BJ (cell line): ENCODE data around the gene DUSP11. TPM values are rescaled to one million over a fixed set of nuclear protein-coding genes. Genes with fewer than 3 reads are reported as not detected.

Experiments used
- CTCF ChIA-PET: fragments of 350-600 bp; formaldehyde crosslinking; extraction: SDS; loops from one replicate; lab custom pipeline; 2021; ENCODE audit warnings: antibody characterized with exemption, inconsistent platforms; lab: Yijun Ruan, JAX
- POLR2A ChIA-PET: fragments of 300-600 bp; sonication (Branson Sonifier 250); formaldehyde crosslinking; extraction: SDS; loops from one replicate; lab custom pipeline; 2021; ENCODE audit warnings: antibody characterized with exemption; lab: Charles Lee
- DNase-seq: peaks from one replicate; pipeline ENCODE4 v3.0.0-alpha.2; 2011; ENCODE audit warnings: low read depth
- H3K27me3 ChIP-seq: 2 replicates; pipeline ENCODE4 v1.6.0; 2011; ENCODE audit warnings: low read length; ENCODE audit not compliant: control insufficient read depth, insufficient read depth
- H3K36me3 ChIP-seq: 2 replicates; pipeline ENCODE4 v1.5.1; 2011; ENCODE audit warnings: low read length; ENCODE audit not compliant: control insufficient read depth, insufficient read depth
- H3K4me3 ChIP-seq: 2 replicates; pipeline ENCODE4 v1.5.1; 2011; ENCODE audit warnings: low read depth, mild to moderate bottlenecking, control low read depth, low read length
- polyA minus RNA-seq: library from RNA; depleted of rRNA, polyadenylated mRNA; stranded (reverse); fragments of >200 nt; gene quantifications from 2 replicates; pipeline ENCODE4 v1.2.3, GENCODE V29; 2011; rRNA and poly(A)+ RNA removed
- polyA plus RNA-seq: library from polyadenylated mRNA; depleted of rRNA; stranded (reverse); fragments of >200 nt; gene quantifications from 2 replicates; pipeline ENCODE4 v1.2.3, GENCODE V29; 2011; rRNA removed
- TF ChIP-seq, protein P1 (sequence below): IDR thresholded peaks from 2 replicates; pipeline ENCODE4 v1.5.1; 2011; ENCODE audit warnings: low read depth, mild to moderate bottlenecking, control low read depth, inconsistent platforms, low read length, moderate library complexity; ENCODE audit not compliant: insufficient read depth

DUSP11 gene
- 19.7 and 33.8 TPM in 2 replicates for polyA plus RNA-seq
- 7.2 and 8.7 TPM in 2 replicates for polyA minus RNA-seq

DNA sequence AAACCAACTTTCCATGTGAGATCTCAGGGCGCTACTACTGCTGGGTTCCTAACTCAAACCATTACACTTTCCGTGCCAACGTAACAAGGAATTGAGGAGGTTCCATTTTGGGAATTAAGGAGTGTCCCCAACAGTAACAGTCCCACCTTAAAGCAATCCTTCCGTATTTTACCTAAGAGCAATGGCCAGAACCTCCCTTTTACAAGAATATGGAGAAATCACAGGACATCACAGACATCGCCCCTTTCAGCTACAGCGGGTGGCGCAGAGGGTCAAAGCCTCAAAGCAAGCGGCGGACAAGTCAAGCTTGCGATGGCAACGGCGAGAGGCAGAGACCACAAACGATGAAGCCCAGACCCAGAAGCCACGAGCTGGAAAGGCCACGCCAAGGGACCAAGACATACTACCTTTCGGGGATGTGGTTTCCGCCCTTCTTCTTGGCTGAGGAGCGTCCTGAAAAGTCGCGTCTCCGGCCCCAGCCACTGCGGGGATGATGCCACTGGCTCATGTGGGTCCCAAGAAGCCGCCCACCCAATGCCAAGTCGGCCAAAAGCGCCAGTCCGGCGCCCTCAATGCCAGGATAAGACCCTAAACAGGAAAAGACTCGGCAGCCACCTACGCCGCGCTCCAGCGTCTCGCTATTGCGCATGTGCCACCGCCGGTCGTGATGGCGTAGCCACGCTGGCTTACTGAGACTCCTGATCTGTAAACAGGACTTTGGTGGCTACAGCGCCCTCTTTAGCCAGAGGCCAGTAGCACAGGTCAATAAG, at the start of gene DUSP11:
DUSP11 (minus strand) TSS at position 637 of the 770 bp plus-strand sequence; CDS start at position 508, 129 bp downstream.
- Histone ChIP-seq H3K4me3 (peak within 1 kb of the TSS; percentile 100), H3K36me3 (peaks cover 2% of the 10 kb centered on the region; the same call in 1 of the 2 replicates), H3K27me3 (no peaks in the 10 kb centered on the region)
- TF ChIP-seq, protein P1, sequence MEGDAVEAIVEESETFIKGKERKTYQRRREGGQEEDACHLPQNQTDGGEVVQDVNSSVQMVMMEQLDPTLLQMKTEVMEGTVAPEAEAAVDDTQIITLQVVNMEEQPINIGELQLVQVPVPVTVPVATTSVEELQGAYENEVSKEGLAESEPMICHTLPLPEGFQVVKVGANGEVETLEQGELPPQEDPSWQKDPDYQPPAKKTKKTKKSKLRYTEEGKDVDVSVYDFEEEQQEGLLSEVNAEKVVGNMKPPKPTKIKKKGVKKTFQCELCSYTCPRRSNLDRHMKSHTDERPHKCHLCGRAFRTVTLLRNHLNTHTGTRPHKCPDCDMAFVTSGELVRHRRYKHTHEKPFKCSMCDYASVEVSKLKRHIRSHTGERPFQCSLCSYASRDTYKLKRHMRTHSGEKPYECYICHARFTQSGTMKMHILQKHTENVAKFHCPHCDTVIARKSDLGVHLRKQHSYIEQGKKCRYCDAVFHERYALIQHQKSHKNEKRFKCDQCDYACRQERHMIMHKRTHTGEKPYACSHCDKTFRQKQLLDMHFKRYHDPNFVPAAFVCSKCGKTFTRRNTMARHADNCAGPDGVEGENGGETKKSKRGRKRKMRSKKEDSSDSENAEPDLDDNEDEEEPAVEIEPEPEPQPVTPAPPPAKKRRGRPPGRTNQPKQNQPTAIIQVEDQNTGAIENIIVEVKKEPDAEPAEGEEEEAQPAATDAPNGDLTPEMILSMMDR: peak; percentile 96
- ChIA-PET POLR2A (no interaction called here), CTCF (interaction anchor here (0.6 to 0.9 kb wide), 2 partner anchors 30 to 470 kb away, joined by 3 to 4 read pairs; no protein-coding TSS in a partner anchor)
- DNase-seq: peak; percentile 70

DNA sequence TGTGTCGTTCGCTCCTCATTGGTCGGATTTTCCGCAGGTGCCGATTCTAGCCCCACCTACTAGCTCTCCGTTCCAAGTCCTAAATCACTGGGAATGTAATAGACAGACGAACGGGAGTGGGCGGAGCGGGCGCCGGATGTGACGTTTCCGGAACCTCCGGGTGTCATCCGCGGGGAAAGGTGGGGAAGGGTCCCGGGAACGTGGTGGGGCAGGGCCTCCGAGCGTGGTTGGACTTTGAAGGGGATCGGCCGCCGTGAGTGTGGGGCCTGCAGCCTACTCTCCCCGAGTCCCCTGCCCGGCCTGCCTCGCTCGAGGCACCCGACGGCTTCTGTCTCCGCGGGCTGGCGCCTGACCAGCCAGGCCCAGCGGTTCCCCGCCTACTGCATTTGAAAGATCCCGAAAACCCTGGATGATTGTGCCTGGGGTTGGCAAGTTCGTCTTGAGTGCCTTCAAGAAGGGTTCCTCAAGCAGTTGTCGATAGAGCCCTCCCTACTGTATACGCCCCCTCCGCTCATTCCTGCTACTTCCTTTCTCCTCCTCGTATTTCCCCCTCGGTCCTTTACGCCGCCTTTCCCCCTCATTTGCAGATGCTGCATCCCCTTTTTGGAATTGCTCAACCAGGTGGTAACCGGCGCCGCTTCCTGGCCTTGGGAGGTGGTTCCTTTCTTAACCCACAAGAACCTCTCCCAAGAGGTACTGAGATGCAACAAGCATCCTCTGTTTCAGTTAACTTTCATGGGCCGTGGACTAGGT, 49.1 kb upstream of the DUSP11 start, which contains the start of gene STAMBP:
STAMBP (plus strand) TSS at position 144 of the 753 bp plus-strand sequence. CDS start 1,896 bp downstream, outside the sequence.
- peak within 1 kb of the TSS; percentile 81 for H3K4me3 ChIP-seq
- POLR2A ChIA-PET: interaction anchor here (0.7 kb wide), 1 partner anchor 291 kb away, joined by 5 read pairs; no protein-coding TSS in a partner anchor
- H3K36me3 ChIP-seq: 0 out of 2 replicates have a peak, but pooled peaks cover 1% of the 10 kb centered on the region
- TF ChIP-seq, protein P1: no peak
- DNase-seq: peak; percentile 73
- no peaks in the 10 kb centered on the region; the same call in 1 of the 2 replicates for H3K27me3 ChIP-seq
- CTCF ChIA-PET: interaction anchor here (0.6 to 9.0 kb wide), 9 partner anchors 13 to 563 kb away, joined by 3 to 75 read pairs (median 3); partner anchors contain the start of gene BOLA3

GRCh38 chr2:73828389-73828817, 48.5 kb upstream of the DUSP11 start:
- H3K4me3 ChIP-seq: peak overlapping the region; percentile 81
- H3K36me3 ChIP-seq: no peaks in the 10 kb centered on the region
- ChIA-PET POLR2A (interaction anchor here (0.7 kb wide), 1 partner anchor 292 kb away, joined by 5 read pairs; no protein-coding TSS in a partner anchor), CTCF (interaction anchor here (0.6 to 9.0 kb wide), 10 partner anchors 12 to 563 kb away, joined by 3 to 75 read pairs (median 4); partner anchors contain the start of gene BOLA3)
- no peak for DNase-seq
- TF ChIP-seq, protein P1: no peak
- H3K27me3 ChIP-seq: no peaks in the 10 kb centered on the region; the same call in 1 of the 2 replicates

DNA sequence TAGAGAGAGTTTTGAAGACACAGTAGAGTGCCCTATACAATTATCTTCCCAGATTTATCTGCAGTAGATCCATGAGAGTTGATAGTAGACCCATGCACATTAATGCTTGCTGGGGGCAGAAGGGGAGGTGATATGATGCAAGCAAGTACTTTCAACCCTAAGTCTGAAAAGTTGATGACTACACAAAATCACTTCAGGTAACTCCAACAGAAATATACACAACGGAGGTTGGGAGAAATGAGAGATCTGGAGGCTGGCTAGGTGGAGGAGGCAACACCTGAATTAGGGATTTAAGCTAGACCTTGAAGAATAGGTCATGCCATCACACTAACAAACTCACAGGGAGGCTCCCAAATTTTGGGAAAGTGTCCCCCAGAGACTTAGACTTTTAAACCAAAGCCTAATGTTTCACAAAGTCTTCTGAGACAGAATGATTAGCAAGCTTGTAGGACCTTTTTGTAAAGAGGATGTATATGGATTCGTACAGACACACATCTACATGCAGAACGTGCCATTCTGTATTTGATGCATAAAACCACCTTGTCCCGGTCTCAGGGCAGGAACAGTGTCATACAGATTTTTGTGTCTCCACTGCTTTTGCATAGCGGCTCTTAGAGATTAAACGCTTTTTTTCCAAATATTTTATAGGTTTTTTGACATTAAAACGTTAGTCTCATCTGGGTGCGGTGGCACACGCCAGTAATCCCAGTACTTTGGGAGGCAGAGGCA, 47.9 kb upstream of the DUSP11 start:
- ChIA-PET CTCF (interaction anchor here (0.7 to 9.0 kb wide), 15 partner anchors 11 to 564 kb away, joined by 3 to 75 read pairs (median 4); partner anchors contain the start of gene BOLA3), POLR2A (interaction anchor here (0.7 kb wide), 1 partner anchor 292 kb away, joined by 5 read pairs; no protein-coding TSS in a partner anchor)
- TF ChIP-seq, protein P1: no peak
- peak overlapping the region; percentile 81; the same call in 1 of the 2 replicates for H3K4me3 ChIP-seq
- H3K36me3 ChIP-seq: no peaks in the 10 kb centered on the region
- H3K27me3 ChIP-seq: no peaks in the 10 kb centered on the region; the same call in 1 of the 2 replicates
- DNase-seq: no peak
